ENCODE data around the gene TUBB2A.

DNA sequence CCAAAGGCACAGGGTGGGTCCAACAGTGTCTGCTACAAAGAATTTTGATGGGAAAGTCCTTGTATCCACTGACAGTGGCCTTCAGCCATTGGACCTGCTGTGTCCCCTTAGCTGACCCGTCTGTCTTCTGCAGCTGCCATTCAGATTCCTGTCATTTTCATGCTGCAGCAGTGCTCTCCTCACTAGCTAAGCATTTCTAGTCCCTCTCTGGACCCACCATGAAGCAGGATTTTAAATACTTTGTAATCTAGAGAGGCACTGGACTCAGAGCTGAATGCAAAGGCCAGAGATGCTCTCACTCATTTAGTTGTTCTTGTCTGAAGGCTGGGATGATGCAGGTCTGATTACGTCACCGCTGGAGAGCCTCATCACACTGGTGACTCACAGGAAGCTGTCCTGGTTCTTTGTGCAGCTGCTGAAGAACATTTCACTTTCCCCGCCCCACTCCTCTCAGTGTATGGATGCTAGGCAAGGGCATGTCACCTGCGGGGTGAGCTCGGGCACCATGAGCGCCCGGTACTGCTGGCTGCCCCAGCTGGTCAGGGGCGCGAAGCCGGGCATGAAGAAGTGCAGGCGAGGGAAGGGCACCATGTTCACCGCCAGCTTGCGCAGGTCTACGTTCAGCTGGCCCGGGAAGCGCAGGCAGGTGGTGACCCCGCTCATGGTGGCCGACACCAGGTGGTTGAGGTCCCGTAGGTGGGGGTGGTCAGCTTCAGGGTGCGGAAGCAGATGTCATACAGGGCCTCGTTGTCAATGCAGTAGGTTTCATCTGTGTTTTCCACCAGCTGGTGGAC lies 19.4 kb upstream of the TUBB2A start:
- TF ChIP-seq HDGF (IDR thresholded peaks at IDR 0.05; ENCODE audit: borderline replicate concordance) = no peak
- no peak for TF ChIP-seq FOXM1 (IDR thresholded peaks at IDR 0.05; ENCODE audit: borderline replicate concordance)
- TF ChIP-seq BHLHE40 (IDR thresholded peaks at IDR 0.05; ENCODE audit: borderline replicate concordance) = no peak

Measured in HEK293T (cell line).